GDM1 (cell line): ENCODE measurements around the gene FATE1.
"Not testable (repeated sequence)": the region's sequence is repeated elsewhere in the genome, so short reads cannot be mapped to it uniquely, and the experiment has no call there.

Source experiments
- DNase-seq: peaks from one replicate; lab custom pipeline; 2025; lab: John Stamatoyannopoulos, UW

FATE1 gene

GRCh38 chrX:151715752-151716151 is at the start of gene FATE1:
Gene FATE1, plus strand, starts transcription at chrX:151716035. Its CDS starts 85 bp downstream, at chrX:151716120.
- no peak for DNase-seq

- DNase-seq = no peak
Observed at GRCh38 chrX:151675121-151675746, 40.6 kb upstream of the FATE1 start.

GRCh38 chrX:151676196-151676595 is 39.6 kb upstream of the FATE1 start:
- DNase-seq = no peak

GRCh38 chrX:151679798-151680402 is 35.9 kb upstream of the FATE1 start:
- no peak for DNase-seq

- peak; percentile 26 for DNase-seq
Observed at GRCh38 chrX:151680805-151681204, 35.0 kb upstream of the FATE1 start.

- no peak for DNase-seq
Observed at GRCh38 chrX:151687635-151688034, 28.2 kb upstream of the FATE1 start.

GRCh38 chrX:151688695-151689094 is 27.1 kb upstream of the FATE1 start:
- DNase-seq = no peak

GRCh38 chrX:151692825-151693224 is 23.0 kb upstream of the FATE1 start:
- no peak for DNase-seq

GRCh38 chrX:151694121-151694520 is 21.7 kb upstream of the FATE1 start:
- no peak for DNase-seq

GRCh38 chrX:151694661-151695582 is 20.9 kb upstream of the FATE1 start, which contains the start of gene PRRG3:
Gene PRRG3, plus strand, starts transcription at chrX:151695458. Its CDS starts 3,357 bp downstream, at chrX:151698815.
- no peak for DNase-seq

- DNase-seq = no peak
Observed at GRCh38 chrX:151695583-151696340, 20.1 kb upstream of the FATE1 start.

GRCh38 chrX:151697082-151697481 is 18.8 kb upstream of the FATE1 start:
- DNase-seq = not testable (repeated sequence)

- DNase-seq = no peak
Observed at GRCh38 chrX:151697522-151697921, 18.3 kb upstream of the FATE1 start.

GRCh38 chrX:151698485-151698884 is 17.4 kb upstream of the FATE1 start:
- no peak for DNase-seq

- no peak for DNase-seq
Observed at GRCh38 chrX:151699746-151700145, 16.1 kb upstream of the FATE1 start.

- no peak for DNase-seq
Observed at GRCh38 chrX:151700581-151700980, 15.3 kb upstream of the FATE1 start.

- no peak for DNase-seq
Observed at GRCh38 chrX:151701071-151701470, 14.8 kb upstream of the FATE1 start.

GRCh38 chrX:151701531-151701930 is 14.3 kb upstream of the FATE1 start:
- DNase-seq = no peak

- DNase-seq = no peak
Observed at GRCh38 chrX:151702026-151702714, 13.7 kb upstream of the FATE1 start.

GRCh38 chrX:151702741-151703340 is 13.0 kb upstream of the FATE1 start:
- DNase-seq = no peak

GRCh38 chrX:151703487-151703886 is 12.3 kb upstream of the FATE1 start:
- no peak for DNase-seq
